ENCODE measurements around the gene IPCEF1. TPM values are rescaled to one million over a fixed set of nuclear protein-coding genes. Genes with fewer than 3 reads are reported as not detected.

The IPCEF1 gene
- total and polyA plus RNA-seq, 2 donors (not counting 3 experiments of a cell fraction or from before 2014, with no cell fraction given) = 0.01 to 0.51 TPM

DNA sequence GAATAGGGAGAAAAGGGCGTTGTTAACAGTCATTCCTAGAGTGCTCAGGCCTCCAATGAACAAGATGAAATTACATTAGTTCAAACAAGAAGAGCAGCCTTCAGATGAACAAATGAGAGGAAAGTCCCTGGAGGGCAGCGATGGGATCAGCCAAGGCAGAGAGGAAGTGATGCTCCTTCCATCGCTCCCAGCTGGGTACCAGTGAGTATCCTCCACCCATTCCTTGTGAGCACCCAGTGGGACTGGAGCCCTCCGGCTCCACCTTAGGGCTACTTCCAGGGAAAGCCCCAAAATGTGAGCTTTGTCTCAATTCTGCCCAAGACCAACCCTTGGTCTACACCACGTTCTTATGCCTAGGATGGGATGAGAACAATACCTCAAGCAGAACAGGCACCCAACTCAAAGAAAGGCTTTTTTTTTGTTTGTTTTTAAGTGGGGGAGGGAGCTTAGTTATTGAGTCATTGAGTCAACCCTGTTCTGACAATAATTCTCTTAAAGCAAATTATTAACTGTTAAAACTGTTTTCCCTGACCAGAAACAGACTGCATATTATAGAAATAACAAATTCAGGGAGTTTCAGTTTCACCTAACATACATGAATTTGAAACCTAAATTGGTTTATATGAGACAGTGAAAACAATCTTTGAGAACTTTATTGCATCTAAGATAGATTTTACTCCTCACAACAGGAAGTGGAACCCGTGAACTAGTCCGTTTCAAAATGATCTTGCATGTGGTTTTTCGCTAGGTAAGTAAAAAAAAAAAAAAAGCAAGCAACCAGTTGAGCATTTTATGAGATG is 106.9 kb downstream of the IPCEF1 start:
- POLR2A ChIA-PET = no interaction called here
- dilution Hi-C loops (cut with MboI; ENCODE audit: extremely low pct_ligation_motif_present, low sequenced_read_pairs) = no loop called here

More for the DNA sequence above, 106.9 kb downstream of the IPCEF1 start:
- Histone ChIP-seq H3K27ac (ENCODE audit: insufficient read depth, low read depth, low read length) (no peak overlapping the region), H3K9me3 (replicated peaks; ENCODE audit: control insufficient read depth, insufficient read depth, low read length) (no peaks in the 10 kb centered on the region), H3K79me2 (ENCODE audit: control insufficient read depth, insufficient read depth, low read length) (no peaks in the 10 kb centered on the region), H3K9me1 (replicated peaks; ENCODE audit: control insufficient read depth, extremely low read depth, insufficient read depth, low read length) (no peaks in the 10 kb centered on the region), H3K4me2 (ENCODE audit: insufficient read depth, low read length) (no peak overlapping the region), H3K27me3 (ENCODE audit: control insufficient read depth in 2 of 2, insufficient read depth in 2 of 2, low read length in 2 of 2) (peaks cover 0 to 3% of the 10 kb centered on the region in 2 experiments), H3K4me3 (replicated peaks in 1 of 3; ENCODE audit: insufficient read depth in 1 of 3, low read depth in 1 of 3, low read length in 3 of 3) (no peak overlapping the region), H2AFZ (ENCODE audit: low read depth, low read length) (no peak overlapping the region), H3K9ac (replicated peaks; ENCODE audit: extremely low read depth, insufficient read depth, low read length) (no peak overlapping the region), H3K4me1 (ENCODE audit: control insufficient read depth, extremely low read depth, insufficient read depth, low read length) (peaks cover 4% of the 10 kb centered on the region), H3K36me3 (ENCODE audit: control insufficient read depth in 2 of 2, extremely low read depth in 1 of 2, insufficient read depth in 2 of 2, low read length in 2 of 2) (no peaks in the 10 kb centered on the region), H4K20me1 (replicated peaks; ENCODE audit: control insufficient read depth, extremely low read depth, insufficient read depth, low read length) (no peaks in the 10 kb centered on the region)
- BruUV-seq (replicated peaks) = no TSS peak
- CTCF ChIA-PET = interaction anchor here (0.9 kb wide), 1 partner anchor 12 kb away, joined by 3 read pairs; no protein-coding TSS in a partner anchor
- intact Hi-C loops (cut with micrococcal nuclease) = no loop called here
- TF ChIP-seq FOS (IDR thresholded peaks at IDR 0.05; ENCODE audit: borderline replicate concordance, insufficient read depth, low read length) = no peak
- no peak for TF ChIP-seq POLR2A (IDR thresholded peaks at IDR 0.05; ENCODE audit: low read depth, low read length)
- no peak for TF ChIP-seq EZH2 (IDR thresholded peaks at IDR 0.05; ENCODE audit: borderline replicate concordance, low read depth, low read length, severe bottlenecking)
- TF ChIP-seq POLR2AphosphoS5 (IDR thresholded peaks at IDR 0.05; ENCODE audit: insufficient read depth, low read depth, low read length) = no peak
- no peak for TF ChIP-seq GATA2 (IDR thresholded peaks at IDR 0.05; ENCODE audit: insufficient read depth, insufficient read length, low read depth, low read length)
- TF ChIP-seq, protein P1, sequence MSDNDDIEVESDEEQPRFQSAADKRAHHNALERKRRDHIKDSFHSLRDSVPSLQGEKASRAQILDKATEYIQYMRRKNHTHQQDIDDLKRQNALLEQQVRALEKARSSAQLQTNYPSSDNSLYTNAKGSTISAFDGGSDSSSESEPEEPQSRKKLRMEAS (IDR thresholded peaks at IDR 0.05; ENCODE audit: insufficient read depth, insufficient read length) = no peak
- TF ChIP-seq MYC (IDR thresholded peaks at IDR 0.05; ENCODE audit: low read depth, low read length) = no peak
- TF ChIP-seq, protein P2, sequence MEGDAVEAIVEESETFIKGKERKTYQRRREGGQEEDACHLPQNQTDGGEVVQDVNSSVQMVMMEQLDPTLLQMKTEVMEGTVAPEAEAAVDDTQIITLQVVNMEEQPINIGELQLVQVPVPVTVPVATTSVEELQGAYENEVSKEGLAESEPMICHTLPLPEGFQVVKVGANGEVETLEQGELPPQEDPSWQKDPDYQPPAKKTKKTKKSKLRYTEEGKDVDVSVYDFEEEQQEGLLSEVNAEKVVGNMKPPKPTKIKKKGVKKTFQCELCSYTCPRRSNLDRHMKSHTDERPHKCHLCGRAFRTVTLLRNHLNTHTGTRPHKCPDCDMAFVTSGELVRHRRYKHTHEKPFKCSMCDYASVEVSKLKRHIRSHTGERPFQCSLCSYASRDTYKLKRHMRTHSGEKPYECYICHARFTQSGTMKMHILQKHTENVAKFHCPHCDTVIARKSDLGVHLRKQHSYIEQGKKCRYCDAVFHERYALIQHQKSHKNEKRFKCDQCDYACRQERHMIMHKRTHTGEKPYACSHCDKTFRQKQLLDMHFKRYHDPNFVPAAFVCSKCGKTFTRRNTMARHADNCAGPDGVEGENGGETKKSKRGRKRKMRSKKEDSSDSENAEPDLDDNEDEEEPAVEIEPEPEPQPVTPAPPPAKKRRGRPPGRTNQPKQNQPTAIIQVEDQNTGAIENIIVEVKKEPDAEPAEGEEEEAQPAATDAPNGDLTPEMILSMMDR (IDR thresholded peaks at IDR 0.05; ENCODE audit: extremely low read depth in 1 of 2, insufficient read depth in 1 of 2, low read depth in 1 of 2, low read length in 2 of 2) = no peak
- TF ChIP-seq JUN (IDR thresholded peaks at IDR 0.05; ENCODE audit: borderline replicate concordance, insufficient read depth, insufficient read length, low read depth) = no peak
- FAIRE-seq (no peak), DNase-seq (ENCODE audit: low read depth, low spot score) (no peak)
